ENCODE results near the gene ATP2B3. TPM values are rescaled to one million over a fixed set of nuclear protein-coding genes. Genes with fewer than 3 reads are reported as not detected.

ATP2B3 gene
- total RNA-seq, 2 experiments from 2014 or later = not detected

DNA sequence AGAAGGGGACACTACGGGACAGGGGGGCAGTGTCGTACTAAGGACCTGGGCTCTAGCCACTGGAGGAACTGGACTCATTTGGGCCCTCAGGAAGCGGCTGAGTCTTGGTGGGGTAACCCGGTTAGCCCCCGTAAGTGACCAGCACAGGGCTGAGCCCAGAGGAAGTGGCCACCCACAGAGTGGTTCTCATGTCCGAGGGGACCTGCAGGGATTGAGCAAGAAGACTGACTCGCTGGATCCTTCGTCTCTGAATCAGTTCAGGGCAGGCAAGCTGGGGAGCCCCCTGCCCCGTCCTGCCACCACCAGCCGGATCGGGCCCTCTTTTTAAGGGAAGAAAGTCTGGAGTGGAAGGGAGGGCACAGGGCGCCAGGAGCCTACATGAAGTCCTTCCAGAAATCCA lies 23.4 kb upstream of the ATP2B3 start:
- no peak for ATAC-seq
- CTCF ChIA-PET = no interaction called here
- DNase-seq = no peak
- H3K36me3 Mint-ChIP-seq = no peaks in the 10 kb centered on the region
- H3K4me3 Mint-ChIP-seq = no peak overlapping the region
- no peaks in the 10 kb centered on the region for H3K4me1 Mint-ChIP-seq
- no peaks in the 10 kb centered on the region for H3K9me3 Mint-ChIP-seq (ENCODE audit: low read depth)
- H3K27me3 Mint-ChIP-seq = no peaks in the 10 kb centered on the region
- H3K27ac Mint-ChIP-seq = no peak overlapping the region

DNA sequence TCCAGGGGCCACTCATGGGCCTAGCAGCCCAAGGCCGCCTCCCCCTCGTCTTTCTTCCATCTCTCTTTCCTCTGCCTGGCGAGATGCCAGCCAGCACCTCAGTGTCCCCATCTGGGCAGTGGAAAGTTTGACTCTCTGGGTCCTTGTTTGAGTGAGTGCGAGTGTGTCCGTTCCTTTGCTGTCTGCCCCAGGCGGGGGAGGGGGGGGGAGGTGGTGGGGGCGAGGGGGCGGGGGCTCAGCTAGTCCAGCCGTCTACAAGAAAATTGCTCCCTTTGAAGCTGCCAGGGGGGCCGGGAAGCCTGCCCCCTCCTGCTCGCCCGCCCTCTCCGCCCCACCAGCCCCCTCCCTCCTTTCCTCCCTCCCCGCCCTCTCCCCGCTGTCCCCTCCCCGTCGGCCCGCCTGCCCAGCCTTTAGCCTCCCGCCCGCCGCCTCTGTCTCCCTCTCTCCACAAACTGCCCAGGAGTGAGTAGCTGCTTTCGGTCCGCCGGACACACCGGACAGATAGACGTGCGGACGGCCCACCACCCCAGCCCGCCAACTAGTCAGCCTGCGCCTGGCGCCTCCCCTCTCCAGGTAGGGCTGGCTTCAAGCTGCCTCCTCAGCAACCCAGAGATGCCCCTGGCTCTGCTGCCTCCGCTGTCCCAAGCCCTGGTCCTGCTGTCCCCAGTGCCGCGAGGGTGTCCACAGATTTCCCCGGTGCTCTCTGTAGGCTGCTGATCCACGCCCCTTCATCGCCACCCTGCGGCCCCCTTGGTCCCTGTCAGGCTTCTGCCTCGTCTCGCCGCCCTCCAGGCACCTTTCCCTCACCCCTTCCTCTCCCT lies 22.7 kb upstream of the ATP2B3 start, which contains the start of gene BGN:
TSS of gene BGN (plus strand) at position 440 of the 821 bp plus-strand sequence. CDS start 9,652 bp downstream, outside the sequence.
- Mint-ChIP-seq H3K27ac (no peak within 1 kb of the TSS), H3K4me3 (no peak within 1 kb of the TSS), H3K36me3 (no peaks in the 10 kb centered on the region), H3K4me1 (no peaks in the 10 kb centered on the region), H3K9me3 (ENCODE audit: low read depth) (no peaks in the 10 kb centered on the region), H3K27me3 (no peaks in the 10 kb centered on the region)
- ATAC-seq (no peak), DNase-seq (no peak)
- CTCF ChIA-PET = no interaction called here

DNA sequence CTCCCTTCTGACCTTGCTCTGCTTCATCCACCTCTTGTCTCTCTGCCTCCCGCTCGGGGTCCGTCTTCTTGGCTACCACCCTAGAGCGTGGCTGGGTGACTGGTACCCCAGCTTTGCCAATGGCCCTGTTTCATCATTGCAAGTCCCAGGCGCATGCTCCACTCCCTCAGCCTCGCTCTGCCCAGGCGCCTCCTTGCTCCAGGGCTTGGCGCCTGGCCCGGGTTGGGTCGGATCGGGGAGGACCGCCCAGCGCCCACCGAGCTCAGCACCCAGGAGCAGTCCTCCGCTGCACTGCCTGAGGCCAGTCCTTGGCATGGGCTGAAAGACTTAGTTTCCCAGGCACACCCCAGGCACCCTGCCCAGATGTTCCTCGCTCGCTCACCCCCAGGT lies 22.1 kb upstream of the ATP2B3 start:
- DNase-seq = no peak
- no peak overlapping the region for H3K27ac Mint-ChIP-seq
- H3K4me1 Mint-ChIP-seq = no peaks in the 10 kb centered on the region
- H3K9me3 Mint-ChIP-seq (ENCODE audit: low read depth) = no peaks in the 10 kb centered on the region
- CTCF ChIA-PET = no interaction called here
- H3K4me3 Mint-ChIP-seq = no peak overlapping the region
- no peaks in the 10 kb centered on the region for H3K36me3 Mint-ChIP-seq
- no peaks in the 10 kb centered on the region for H3K27me3 Mint-ChIP-seq
- no peak for ATAC-seq

DNA sequence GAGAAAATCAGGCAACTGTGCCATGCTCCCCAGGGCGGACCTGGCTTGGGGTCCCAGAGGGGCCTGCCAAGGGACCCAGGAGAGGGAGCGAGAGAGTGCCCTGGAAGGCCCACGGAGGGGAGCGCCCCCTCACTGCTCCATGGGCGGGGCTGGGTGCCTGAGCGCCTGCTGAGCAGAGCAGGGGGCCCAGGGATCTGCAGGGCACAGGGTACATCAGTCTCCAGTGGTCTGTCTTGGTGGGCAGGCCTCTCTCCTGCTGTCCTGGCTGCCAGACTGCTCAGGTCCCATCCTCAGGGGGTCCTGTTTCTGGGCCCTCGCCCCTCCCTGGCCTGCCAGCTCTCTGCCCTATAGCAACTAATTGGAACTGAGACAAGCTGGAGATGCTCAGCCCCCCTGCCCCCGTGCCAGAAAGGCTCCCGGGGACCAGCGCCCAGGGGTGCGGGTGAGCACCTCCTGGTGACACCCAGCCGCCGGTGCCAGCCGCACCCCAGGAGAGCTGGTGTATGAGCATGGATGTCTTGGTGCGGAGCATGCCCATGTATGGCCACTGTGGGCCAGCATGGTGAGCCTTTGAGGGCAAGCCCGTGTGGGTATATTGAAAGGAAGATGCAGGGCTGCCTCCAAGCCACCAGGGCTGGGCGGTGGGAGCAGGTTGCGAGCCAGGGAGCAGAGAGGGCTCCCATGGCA lies 21.4 kb upstream of the ATP2B3 start:
- Mint-ChIP-seq H3K27ac (no peak overlapping the region), H3K27me3 (no peaks in the 10 kb centered on the region), H3K9me3 (ENCODE audit: low read depth) (no peaks in the 10 kb centered on the region), H3K4me1 (no peaks in the 10 kb centered on the region), H3K4me3 (no peak overlapping the region), H3K36me3 (no peaks in the 10 kb centered on the region)
- CTCF ChIA-PET = no interaction called here
- DNase-seq (no peak), ATAC-seq (no peak)

DNA sequence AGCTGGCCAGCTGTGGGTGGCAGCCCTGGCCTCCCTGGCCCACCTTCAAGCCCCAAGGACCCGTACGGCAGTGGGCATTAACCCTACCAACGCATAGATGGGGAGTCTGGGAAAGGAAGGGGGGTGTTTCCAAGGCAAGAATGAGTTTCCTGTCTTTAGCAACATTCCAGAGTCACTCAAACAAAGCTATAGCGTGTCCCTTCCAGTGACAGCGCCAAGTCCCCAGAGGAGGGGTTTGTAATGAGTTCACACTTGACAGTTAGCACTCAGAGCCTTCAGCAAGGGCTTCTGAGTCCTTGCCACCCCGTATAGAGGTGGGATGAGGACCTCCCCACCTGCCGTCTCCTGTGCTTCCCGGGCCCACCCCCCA lies 20.9 kb upstream of the ATP2B3 start:
- DNase-seq = no peak
- no peak for ATAC-seq
- no peaks in the 10 kb centered on the region for H3K36me3 Mint-ChIP-seq
- no peaks in the 10 kb centered on the region for H3K27me3 Mint-ChIP-seq
- H3K9me3 Mint-ChIP-seq (ENCODE audit: low read depth) = no peaks in the 10 kb centered on the region
- CTCF ChIA-PET = no interaction called here
- H3K4me3 Mint-ChIP-seq = no peak overlapping the region
- no peaks in the 10 kb centered on the region for H3K4me1 Mint-ChIP-seq
- H3K27ac Mint-ChIP-seq = no peak overlapping the region

DNA sequence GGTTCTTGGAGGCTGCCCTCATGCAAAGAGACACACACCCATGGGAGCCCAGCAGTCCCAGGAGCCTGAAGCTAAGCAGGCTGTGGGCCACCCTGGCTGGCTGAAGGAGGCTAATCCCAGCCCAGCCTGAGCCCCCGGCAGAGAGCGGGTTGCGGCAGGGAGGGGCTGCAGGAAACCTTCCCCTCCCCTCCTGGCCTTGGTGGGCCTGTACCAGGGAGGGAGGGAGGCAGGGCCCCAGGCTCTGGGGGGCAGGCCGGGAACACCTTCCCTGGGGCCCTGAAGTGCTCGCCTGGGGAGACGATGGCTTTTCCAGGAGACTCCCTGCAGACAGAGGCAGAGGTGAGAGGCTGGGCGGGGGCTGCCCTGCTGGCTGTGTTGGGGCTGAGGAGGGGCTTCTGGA lies 19.0 kb upstream of the ATP2B3 start:
- no peak overlapping the region for H3K27ac Mint-ChIP-seq
- H3K4me3 Mint-ChIP-seq = no peak overlapping the region
- H3K4me1 Mint-ChIP-seq = no peaks in the 10 kb centered on the region
- no peaks in the 10 kb centered on the region for H3K27me3 Mint-ChIP-seq
- ATAC-seq (no peak), DNase-seq (no peak)
- CTCF ChIA-PET = no interaction called here
- H3K9me3 Mint-ChIP-seq (ENCODE audit: low read depth) = no peaks in the 10 kb centered on the region
- no peaks in the 10 kb centered on the region for H3K36me3 Mint-ChIP-seq

DNA sequence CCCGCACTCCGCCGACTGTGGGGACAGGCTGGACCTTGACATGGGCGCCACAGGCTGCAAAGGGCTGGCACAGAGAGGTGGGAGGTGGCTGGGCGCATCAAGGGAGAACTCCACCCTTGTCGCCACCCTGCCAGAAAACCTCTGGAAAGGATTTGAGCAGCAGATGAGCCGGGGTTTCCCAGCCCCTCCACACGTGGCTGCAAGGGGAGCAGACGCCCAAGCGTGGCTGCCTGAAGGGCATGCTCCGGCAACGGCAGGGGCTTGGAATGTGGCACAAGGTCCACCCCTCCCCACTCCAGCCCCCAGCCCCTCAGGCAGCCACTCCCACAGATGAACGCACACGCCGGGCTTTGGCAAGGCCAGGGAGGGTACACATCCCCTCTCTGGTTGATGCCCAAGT lies 18.1 kb upstream of the ATP2B3 start:
- H3K4me1 Mint-ChIP-seq = no peaks in the 10 kb centered on the region
- no peak overlapping the region for H3K27ac Mint-ChIP-seq
- DNase-seq (no peak), ATAC-seq (no peak)
- no peak overlapping the region for H3K4me3 Mint-ChIP-seq
- no peaks in the 10 kb centered on the region for H3K27me3 Mint-ChIP-seq
- no peaks in the 10 kb centered on the region for H3K9me3 Mint-ChIP-seq (ENCODE audit: low read depth)
- CTCF ChIA-PET = no interaction called here
- no peaks in the 10 kb centered on the region for H3K36me3 Mint-ChIP-seq

DNA sequence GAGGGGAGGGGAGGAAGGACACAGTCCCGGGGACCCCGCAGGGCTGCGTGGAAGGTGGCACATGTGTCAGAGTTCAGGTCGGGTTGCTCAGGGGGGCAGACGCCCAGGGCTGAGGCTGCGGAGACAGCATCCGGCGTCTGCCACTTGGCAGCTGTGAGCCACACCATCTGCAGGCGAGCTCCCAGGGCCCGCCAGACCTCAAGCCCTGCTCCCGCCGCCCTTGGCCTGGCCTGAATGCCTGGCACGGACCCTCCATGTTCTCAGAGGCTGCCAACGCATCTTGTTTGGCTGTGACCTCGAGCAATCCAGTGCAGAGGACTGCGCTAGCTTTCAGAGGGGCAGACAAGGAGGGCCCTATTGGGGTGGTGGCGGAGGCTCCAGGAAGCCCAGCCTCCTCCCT lies 17.6 kb upstream of the ATP2B3 start:
- no peak for ATAC-seq
- CTCF ChIA-PET = no interaction called here
- no peak overlapping the region for H3K27ac Mint-ChIP-seq
- no peaks in the 10 kb centered on the region for H3K9me3 Mint-ChIP-seq (ENCODE audit: low read depth)
- no peaks in the 10 kb centered on the region for H3K27me3 Mint-ChIP-seq
- no peaks in the 10 kb centered on the region for H3K36me3 Mint-ChIP-seq
- H3K4me3 Mint-ChIP-seq = no peak overlapping the region
- H3K4me1 Mint-ChIP-seq = no peaks in the 10 kb centered on the region
- DNase-seq = no peak

DNA sequence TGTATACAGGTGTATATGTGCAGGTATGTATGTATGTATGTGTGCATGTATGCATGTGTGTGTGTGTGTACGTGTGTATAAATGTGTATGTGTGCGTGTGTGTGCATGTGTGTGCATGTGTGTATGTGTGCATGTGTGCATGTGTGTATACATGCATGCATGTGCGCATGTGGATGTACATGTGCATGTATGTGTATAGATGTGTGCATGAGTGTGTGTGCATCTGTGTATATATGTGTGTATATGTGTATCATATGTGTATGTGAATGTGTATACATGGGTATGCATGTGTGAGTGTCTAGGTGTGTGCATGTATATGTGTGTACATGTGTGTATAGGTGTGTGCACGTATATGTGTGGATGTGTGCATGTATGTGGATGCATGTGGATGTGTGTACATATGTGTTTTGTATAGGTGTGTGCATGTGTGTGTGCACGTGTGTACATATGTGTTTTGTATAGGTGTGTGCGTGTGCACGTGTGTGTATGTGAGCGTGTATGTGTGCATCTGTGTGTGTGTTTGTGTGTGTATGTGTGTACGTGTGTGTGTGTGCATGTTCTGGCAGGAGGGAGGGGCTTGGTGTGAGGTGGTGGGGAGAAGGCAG lies 16.7 kb upstream of the ATP2B3 start:
- Mint-ChIP-seq H3K27me3 (no peaks in the 10 kb centered on the region), H3K4me3 (no peak overlapping the region), H3K36me3 (no peaks in the 10 kb centered on the region), H3K4me1 (no peaks in the 10 kb centered on the region), H3K27ac (no peak overlapping the region), H3K9me3 (ENCODE audit: low read depth) (no peaks in the 10 kb centered on the region)
- CTCF ChIA-PET = no interaction called here
- DNase-seq (no peak), ATAC-seq (no peak)

DNA sequence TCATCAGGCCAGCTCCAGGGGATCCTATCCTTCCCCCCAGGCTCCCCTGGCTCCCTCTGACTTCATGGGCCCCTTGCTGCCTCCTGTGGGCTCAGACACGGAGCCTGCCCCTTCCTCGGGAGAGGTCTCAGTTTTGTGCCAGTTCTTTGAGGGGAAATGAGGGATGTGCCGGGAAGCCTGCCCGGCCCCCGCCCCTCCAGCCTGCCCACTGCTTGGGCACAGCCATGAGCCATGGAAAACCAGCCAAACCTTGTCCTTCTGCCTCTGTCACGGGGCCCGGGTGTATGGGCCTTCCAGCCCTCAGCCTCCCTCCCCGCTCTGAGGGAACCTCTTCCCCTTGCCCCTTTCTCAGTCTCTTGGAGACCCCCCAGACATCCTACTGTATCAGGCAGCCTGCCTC lies 15.9 kb upstream of the ATP2B3 start:
- H3K4me1 Mint-ChIP-seq = no peaks in the 10 kb centered on the region
- H3K36me3 Mint-ChIP-seq = no peaks in the 10 kb centered on the region
- DNase-seq (no peak), ATAC-seq (no peak)
- CTCF ChIA-PET = no interaction called here
- no peaks in the 10 kb centered on the region for H3K27me3 Mint-ChIP-seq
- H3K27ac Mint-ChIP-seq = no peak overlapping the region
- no peak overlapping the region for H3K4me3 Mint-ChIP-seq
- no peaks in the 10 kb centered on the region for H3K9me3 Mint-ChIP-seq (ENCODE audit: low read depth)

DNA sequence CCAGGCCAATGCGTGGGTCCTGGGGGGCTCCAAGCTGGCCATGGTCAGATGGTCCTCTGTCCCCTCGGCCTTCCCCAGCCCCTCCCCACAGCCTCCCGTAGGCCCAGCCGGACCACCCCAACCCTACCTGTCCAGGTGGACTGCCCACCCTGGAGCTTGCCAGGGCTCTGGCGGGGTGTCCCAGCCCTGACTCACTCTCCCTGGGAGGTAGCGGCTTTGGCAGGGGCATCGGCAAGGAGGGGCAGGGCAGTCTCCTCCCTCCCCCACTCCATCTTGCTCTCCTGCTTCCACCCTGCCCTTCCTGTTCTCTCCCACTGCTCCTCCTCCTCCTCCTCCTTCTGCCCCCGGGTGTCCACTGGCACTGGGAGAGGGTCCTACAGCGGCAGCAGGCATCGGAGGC lies 15.3 kb upstream of the ATP2B3 start:
- Mint-ChIP-seq H3K36me3 (no peaks in the 10 kb centered on the region), H3K9me3 (ENCODE audit: low read depth) (no peaks in the 10 kb centered on the region), H3K4me3 (no peak overlapping the region), H3K4me1 (peaks cover under 1% of the 10 kb centered on the region), H3K27me3 (no peaks in the 10 kb centered on the region), H3K27ac (no peak overlapping the region)
- CTCF ChIA-PET = no interaction called here
- no peak for DNase-seq
- no peak for ATAC-seq

DNA sequence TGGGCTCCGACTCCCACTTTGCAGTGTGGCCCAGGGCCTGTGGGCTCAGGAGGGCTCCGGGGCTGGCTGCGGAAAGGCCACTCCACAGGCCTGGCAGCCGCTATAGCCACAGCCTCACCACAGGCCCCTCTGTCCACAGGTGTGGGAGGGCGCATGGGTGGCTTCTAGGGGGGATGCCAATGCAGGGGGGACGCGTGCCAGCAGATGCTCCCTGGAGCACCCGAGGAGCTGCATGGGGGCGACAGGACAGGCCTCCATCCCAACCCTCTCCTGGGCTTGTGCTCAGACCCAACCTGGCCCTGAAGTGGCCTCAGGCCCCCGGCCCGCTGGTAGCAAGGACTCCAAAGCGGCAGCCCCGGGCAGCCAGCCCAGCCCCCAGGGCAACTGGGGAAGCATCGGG lies 14.6 kb upstream of the ATP2B3 start:
- CTCF ChIA-PET = no interaction called here
- Mint-ChIP-seq H3K27me3 (no peaks in the 10 kb centered on the region), H3K4me1 (peaks cover 5% of the 10 kb centered on the region), H3K9me3 (ENCODE audit: low read depth) (no peaks in the 10 kb centered on the region), H3K27ac (no peak overlapping the region), H3K36me3 (no peaks in the 10 kb centered on the region), H3K4me3 (no peak overlapping the region)
- ATAC-seq = no peak
- DNase-seq = no peak

DNA sequence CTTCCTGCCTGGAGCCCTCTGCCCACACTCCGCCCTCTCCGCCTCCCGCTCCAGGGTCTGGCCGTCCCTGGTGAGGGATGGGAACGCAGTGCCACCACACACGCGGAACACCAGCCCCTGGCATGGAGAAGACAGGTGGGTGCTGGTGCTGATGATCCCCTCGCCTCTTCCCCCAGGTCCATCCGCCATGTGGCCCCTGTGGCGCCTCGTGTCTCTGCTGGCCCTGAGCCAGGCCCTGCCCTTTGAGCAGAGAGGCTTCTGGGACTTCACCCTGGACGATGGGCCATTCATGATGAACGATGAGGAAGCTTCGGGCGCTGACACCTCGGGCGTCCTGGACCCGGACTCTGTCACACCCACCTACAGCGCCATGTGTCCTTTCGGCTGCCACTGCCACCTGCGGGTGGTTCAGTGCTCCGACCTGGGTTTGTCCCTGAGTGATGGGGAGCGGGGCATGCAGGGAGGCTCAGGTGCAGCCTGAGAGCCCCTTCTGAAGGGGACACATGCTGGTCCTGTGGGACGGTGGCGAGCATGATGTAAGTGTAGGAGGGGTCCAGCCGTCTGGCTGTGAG lies 12.9 kb upstream of the ATP2B3 start:
- CTCF ChIA-PET = interaction anchor here (4.8 kb wide), 1 partner anchor 33 kb away, joined by 56 read pairs; the partner anchor contains the start of gene HAUS7
- ATAC-seq = no peak
- no peak for DNase-seq
- Mint-ChIP-seq H3K9me3 (ENCODE audit: low read depth) (no peaks in the 10 kb centered on the region), H3K4me3 (no peak overlapping the region), H3K27me3 (no peaks in the 10 kb centered on the region), H3K27ac (no peak overlapping the region), H3K36me3 (no peaks in the 10 kb centered on the region), H3K4me1 (peaks cover 5% of the 10 kb centered on the region)

DNA sequence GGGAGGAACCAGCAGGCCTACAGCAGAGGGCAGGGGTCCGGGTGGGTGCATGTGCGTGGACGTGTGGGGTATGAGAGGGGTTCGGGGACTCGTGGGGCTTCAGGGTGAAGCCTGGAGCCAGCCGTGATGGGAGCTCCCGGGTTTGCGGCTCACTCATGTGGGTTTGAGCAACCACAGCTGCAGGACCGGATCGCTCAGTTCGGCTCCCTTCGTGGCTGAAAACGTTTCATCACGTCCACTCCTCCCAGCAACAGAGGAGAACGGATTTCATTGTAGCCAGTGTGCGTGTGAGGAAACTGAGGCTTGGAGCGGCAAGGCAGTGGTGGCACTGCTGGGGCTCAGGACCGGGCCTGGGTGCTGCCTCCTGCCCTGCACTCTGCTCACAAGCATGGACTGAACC lies 12.1 kb upstream of the ATP2B3 start:
- H3K27me3 Mint-ChIP-seq = no peaks in the 10 kb centered on the region
- CTCF ChIA-PET = interaction anchor here (3.1 to 4.8 kb wide), 2 partner anchors 34 to 563 kb away, joined by 25 to 56 read pairs; partner anchors contain the start of gene HAUS7
- no peak for ATAC-seq
- H3K4me3 Mint-ChIP-seq = no peak overlapping the region
- H3K4me1 Mint-ChIP-seq = peaks cover 5% of the 10 kb centered on the region
- no peak for DNase-seq
- no peak overlapping the region for H3K27ac Mint-ChIP-seq
- H3K9me3 Mint-ChIP-seq (ENCODE audit: low read depth) = no peaks in the 10 kb centered on the region
- H3K36me3 Mint-ChIP-seq = no peaks in the 10 kb centered on the region
